HepG2 (cell line): ENCODE measurements around the gene RPS23. TPM values are rescaled to one million over a fixed set of nuclear protein-coding genes. Genes with fewer than 3 reads are reported as not detected.

Experiments used
- BRD4 ChIP-seq: sonication (generic); formaldehyde crosslinking; IDR thresholded peaks from 2 replicates; pipeline ENCODE4 v1.4.0; 2020; ENCODE audit warnings: missing genetic modification reagents
- KDM6A ChIP-seq: IDR thresholded peaks from 2 replicates; pipeline ENCODE4 v1.6.1; 2016; ENCODE audit warnings: low read depth
- MED1 ChIP-seq: sonication (generic); formaldehyde crosslinking; IDR thresholded peaks from 2 replicates; pipeline ENCODE4 v1.4.0; 2020; ENCODE audit warnings: missing genetic modification reagents
- MLXIP ChIP-seq: sonication (generic); formaldehyde crosslinking; IDR thresholded peaks from 2 replicates; pipeline ENCODE4 v1.9.0; 2021; ENCODE audit warnings: missing genetic modification reagents, borderline replicate concordance
- MYPOP ChIP-seq: sonication (generic); formaldehyde crosslinking; IDR thresholded peaks from 2 replicates; pipeline ENCODE4 v1.8.1; 2023; ENCODE audit warnings: mild to moderate bottlenecking, moderate library complexity, missing genetic modification reagents
- NFIB ChIP-seq: sonication (generic); formaldehyde crosslinking; IDR thresholded peaks from 2 replicates; pipeline ENCODE4 v1.9.0; 2021; ENCODE audit warnings: missing genetic modification reagents, mild to moderate bottlenecking, borderline replicate concordance
- NPAS2 ChIP-seq: sonication (generic); formaldehyde crosslinking; IDR thresholded peaks from 2 replicates; pipeline ENCODE4 v1.8.0; 2022; ENCODE audit warnings: mild to moderate bottlenecking, missing genetic modification reagents, borderline replicate concordance
- PHB2 ChIP-seq: fragments of 450-650 bp; IDR thresholded peaks from 2 replicates; pipeline ENCODE4 v1.6.1; 2018; ENCODE audit not compliant: partially characterized antibody
- RFX3 ChIP-seq: IDR thresholded peaks from 2 replicates; pipeline ENCODE4 v1.6.1; 2016; ENCODE audit warnings: missing biosample characterization, missing genetic modification reagents
- SMC3 ChIP-seq: IDR thresholded peaks from 2 replicates; pipeline ENCODE4 v1.6.1; 2011; ENCODE audit warnings: low read length, improper control_type of control experiment
- ZNF230 ChIP-seq: sonication (generic); formaldehyde crosslinking; IDR thresholded peaks from 2 replicates; pipeline ENCODE4 v1.4.0; 2020; ENCODE audit warnings: mild to moderate bottlenecking, missing genetic modification reagents
- ZNF30 ChIP-seq: sonication (generic); formaldehyde crosslinking; IDR thresholded peaks from 2 replicates; pipeline ENCODE4 v1.5.0; 2020; ENCODE audit warnings: mild to moderate bottlenecking, missing genetic modification reagents
- ZNF484 ChIP-seq: sonication (generic); formaldehyde crosslinking; IDR thresholded peaks from 2 replicates; pipeline ENCODE4 v1.5.1; 2020; ENCODE audit warnings: mild to moderate bottlenecking, low read depth, missing genetic modification reagents, borderline replicate concordance
- polyA plus RNA-seq, 8 experiments: library from polyadenylated mRNA; depleted of rRNA in 3 of 8; stranded (reverse) in 7 of 8; unstranded in 1 of 8; fragments of >200 nt; fragmentation: Illumina TruSeq in 4 of 8; extraction: Trizol in 4 of 8; gene quantifications; 2 replicates each; pipeline versions ENCODE4 v1.2.1 to v1.2.3, GENCODE V29; 2011 to 2016; ENCODE audit warnings: low read depth in 4 of 8, missing spikeins in 1 of 8, mixed read lengths in 1 of 8; ENCODE audit not compliant: insufficient read depth in 1 of 8
- total RNA-seq, 5 experiments: library from RNA; depleted of rRNA; stranded (reverse); fragments of >200 nt; fragmentation: Illumina TruSeq; extraction: Trizol; gene quantifications; 2 replicates each; pipeline ENCODE4 v1.2.3, GENCODE V29; 2016; ENCODE audit warnings: low read depth in 1 of 5
- TF ChIP-seq, protein P1 (sequence below): sonication (generic); formaldehyde crosslinking; IDR thresholded peaks from 2 replicates; pipeline ENCODE4 v1.5.1; 2020; ENCODE audit warnings: missing genetic modification reagents, mild to moderate bottlenecking, borderline replicate concordance
- TF ChIP-seq, protein P2 (sequence below): sonication (generic); formaldehyde crosslinking; IDR thresholded peaks from 2 replicates; pipeline ENCODE4 v1.4.0; 2020; ENCODE audit warnings: mild to moderate bottlenecking, missing genetic modification reagents
- TF ChIP-seq, protein P3 (sequence below): sonication (generic); formaldehyde crosslinking; IDR thresholded peaks from 2 replicates; pipeline ENCODE4 v1.4.0; 2020; ENCODE audit warnings: missing genetic modification reagents

The RPS23 gene
- total and polyA plus RNA-seq, 2 of the 13 experiments (the other 11 are each of a cell fraction or from before 2014, with no cell fraction given), result 3,088 to 3,235 TPM

DNA sequence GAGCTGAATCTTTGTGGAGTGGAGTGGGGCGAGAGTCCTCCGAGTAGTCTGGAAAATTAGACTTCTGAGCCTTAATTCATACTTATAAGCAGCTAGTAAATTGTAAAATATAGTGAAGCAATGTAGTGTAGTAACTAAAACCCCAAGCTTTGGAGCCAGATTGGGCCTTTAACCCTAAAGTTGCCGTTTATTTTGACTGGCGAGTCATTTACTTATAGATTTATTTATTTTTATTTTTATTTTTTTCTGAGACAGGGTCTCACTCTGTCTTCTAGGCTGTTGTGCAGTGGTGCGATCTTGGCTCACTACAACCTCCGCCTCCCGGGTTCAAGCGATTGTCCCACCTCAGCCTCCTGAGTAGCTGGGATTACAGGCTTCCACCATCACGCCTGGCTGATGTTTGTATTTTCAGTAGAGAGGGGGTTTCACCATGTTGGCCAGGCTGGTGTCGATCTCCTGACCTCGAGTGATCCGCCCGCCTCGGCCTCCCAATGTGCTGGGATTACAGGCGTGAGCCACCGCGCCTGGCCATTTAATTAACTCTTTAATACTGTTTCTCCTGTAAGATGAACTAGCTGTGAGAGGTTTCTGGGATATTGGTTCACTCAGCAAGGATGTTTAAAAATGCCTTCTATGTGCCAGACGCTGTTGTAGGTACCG, 687 bp upstream of the RPS23 start (continued):
- TF ChIP-seq, protein P1, sequence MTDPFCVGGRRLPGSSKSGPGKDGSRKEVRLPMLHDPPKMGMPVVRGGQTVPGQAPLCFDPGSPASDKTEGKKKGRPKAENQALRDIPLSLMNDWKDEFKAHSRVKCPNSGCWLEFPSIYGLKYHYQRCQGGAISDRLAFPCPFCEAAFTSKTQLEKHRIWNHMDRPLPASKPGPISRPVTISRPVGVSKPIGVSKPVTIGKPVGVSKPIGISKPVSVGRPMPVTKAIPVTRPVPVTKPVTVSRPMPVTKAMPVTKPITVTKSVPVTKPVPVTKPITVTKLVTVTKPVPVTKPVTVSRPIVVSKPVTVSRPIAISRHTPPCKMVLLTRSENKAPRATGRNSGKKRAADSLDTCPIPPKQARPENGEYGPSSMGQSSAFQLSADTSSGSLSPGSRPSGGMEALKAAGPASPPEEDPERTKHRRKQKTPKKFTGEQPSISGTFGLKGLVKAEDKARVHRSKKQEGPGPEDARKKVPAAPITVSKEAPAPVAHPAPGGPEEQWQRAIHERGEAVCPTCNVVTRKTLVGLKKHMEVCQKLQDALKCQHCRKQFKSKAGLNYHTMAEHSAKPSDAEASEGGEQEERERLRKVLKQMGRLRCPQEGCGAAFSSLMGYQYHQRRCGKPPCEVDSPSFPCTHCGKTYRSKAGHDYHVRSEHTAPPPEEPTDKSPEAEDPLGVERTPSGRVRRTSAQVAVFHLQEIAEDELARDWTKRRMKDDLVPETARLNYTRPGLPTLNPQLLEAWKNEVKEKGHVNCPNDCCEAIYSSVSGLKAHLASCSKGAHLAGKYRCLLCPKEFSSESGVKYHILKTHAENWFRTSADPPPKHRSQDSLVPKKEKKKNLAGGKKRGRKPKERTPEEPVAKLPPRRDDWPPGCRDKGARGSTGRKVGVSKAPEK (CRISPR knock-in tag), result no peak
- TF ChIP-seq, protein P2, sequence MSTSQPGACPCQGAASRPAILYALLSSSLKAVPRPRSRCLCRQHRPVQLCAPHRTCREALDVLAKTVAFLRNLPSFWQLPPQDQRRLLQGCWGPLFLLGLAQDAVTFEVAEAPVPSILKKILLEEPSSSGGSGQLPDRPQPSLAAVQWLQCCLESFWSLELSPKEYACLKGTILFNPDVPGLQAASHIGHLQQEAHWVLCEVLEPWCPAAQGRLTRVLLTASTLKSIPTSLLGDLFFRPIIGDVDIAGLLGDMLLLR (CRISPR knock-in tag), result no peak
- TF ChIP-seq ZNF30 (CRISPR knock-in tag) (no peak), KDM6A (CRISPR knock-in tag) (no peak), ZNF230 (CRISPR knock-in tag) (no peak), MYPOP (CRISPR knock-in tag) (no peak), SMC3 (no peak), PHB2 (no peak), MLXIP (CRISPR knock-in tag) (no peak), BRD4 (CRISPR knock-in tag) (no peak), MED1 (CRISPR knock-in tag) (no peak), NPAS2 (CRISPR knock-in tag) (no peak), RFX3 (CRISPR knock-in tag) (no peak), ZNF484 (no peak), NFIB (CRISPR knock-in tag) (no peak)
- TF ChIP-seq, protein P3, sequence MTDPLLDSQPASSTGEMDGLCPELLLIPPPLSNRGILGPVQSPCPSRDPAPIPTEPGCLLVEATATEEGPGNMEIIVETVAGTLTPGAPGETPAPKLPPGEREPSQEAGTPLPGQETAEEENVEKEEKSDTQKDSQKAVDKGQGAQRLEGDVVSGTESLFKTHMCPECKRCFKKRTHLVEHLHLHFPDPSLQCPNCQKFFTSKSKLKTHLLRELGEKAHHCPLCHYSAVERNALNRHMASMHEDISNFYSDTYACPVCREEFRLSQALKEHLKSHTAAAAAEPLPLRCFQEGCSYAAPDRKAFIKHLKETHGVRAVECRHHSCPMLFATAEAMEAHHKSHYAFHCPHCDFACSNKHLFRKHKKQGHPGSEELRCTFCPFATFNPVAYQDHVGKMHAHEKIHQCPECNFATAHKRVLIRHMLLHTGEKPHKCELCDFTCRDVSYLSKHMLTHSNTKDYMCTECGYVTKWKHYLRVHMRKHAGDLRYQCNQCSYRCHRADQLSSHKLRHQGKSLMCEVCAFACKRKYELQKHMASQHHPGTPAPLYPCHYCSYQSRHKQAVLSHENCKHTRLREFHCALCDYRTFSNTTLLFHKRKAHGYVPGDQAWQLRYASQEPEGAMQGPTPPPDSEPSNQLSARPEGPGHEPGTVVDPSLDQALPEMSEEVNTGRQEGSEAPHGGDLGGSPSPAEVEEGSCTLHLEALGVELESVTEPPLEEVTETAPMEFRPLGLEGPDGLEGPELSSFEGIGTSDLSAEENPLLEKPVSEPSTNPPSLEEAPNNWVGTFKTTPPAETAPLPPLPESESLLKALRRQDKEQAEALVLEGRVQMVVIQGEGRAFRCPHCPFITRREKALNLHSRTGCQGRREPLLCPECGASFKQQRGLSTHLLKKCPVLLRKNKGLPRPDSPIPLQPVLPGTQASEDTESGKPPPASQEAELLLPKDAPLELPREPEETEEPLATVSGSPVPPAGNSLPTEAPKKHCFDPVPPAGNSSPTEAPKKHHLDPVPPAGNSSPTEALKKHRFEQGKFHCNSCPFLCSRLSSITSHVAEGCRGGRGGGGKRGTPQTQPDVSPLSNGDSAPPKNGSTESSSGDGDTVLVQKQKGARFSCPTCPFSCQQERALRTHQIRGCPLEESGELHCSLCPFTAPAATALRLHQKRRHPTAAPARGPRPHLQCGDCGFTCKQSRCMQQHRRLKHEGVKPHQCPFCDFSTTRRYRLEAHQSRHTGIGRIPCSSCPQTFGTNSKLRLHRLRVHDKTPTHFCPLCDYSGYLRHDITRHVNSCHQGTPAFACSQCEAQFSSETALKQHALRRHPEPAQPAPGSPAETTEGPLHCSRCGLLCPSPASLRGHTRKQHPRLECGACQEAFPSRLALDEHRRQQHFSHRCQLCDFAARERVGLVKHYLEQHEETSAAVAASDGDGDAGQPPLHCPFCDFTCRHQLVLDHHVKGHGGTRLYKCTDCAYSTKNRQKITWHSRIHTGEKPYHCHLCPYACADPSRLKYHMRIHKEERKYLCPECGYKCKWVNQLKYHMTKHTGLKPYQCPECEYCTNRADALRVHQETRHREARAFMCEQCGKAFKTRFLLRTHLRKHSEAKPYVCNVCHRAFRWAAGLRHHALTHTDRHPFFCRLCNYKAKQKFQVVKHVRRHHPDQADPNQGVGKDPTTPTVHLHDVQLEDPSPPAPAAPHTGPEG (CRISPR knock-in tag), result no peak
